Omental fat pad (tissue), 4 donors: ENCODE data around the gene CCL3. TPM values are rescaled to one million over a fixed set of nuclear protein-coding genes. Genes with fewer than 3 reads are reported as not detected.
"Not testable (repeated sequence)": the region's sequence is repeated elsewhere in the genome, so short reads cannot be mapped to it uniquely, and the experiment has no call there.

Source experiments
- ATAC-seq: fragments of 150-250 bp; one replicate; pipeline ENCODE4 v1.9.1; 2016; ENCODE audit warnings: mild to moderate bottlenecking, moderate library complexity; ENCODE audit not compliant: low FRiP score
- DNase-seq: peaks from one replicate; pipeline ENCODE4 v3.0.0-alpha.2; 2019; ENCODE audit warnings: low spot score
- total RNA-seq, 4 donors: library from RNA; depleted of rRNA; stranded (reverse); fragments of >200 nt; gene quantifications; one replicate each; pipeline ENCODE4 v1.1.0, GENCODE V29; 2016
- TF ChIP-seq, protein P1 (sequence below), 3 donors: fragments of 450-650 bp; IDR thresholded peaks; one replicate each; pipeline ENCODE4 v1.5.1; 2016 to 2017; ENCODE audit warnings: antibody characterized with exemption in 3 of 3, mild to moderate bottlenecking in 3 of 3, moderate library complexity in 2 of 3

CCL3 gene
- total RNA-seq, 4 donors from 2014 or later: 4.1 to 12.1 (median 8.0) TPM

DNA sequence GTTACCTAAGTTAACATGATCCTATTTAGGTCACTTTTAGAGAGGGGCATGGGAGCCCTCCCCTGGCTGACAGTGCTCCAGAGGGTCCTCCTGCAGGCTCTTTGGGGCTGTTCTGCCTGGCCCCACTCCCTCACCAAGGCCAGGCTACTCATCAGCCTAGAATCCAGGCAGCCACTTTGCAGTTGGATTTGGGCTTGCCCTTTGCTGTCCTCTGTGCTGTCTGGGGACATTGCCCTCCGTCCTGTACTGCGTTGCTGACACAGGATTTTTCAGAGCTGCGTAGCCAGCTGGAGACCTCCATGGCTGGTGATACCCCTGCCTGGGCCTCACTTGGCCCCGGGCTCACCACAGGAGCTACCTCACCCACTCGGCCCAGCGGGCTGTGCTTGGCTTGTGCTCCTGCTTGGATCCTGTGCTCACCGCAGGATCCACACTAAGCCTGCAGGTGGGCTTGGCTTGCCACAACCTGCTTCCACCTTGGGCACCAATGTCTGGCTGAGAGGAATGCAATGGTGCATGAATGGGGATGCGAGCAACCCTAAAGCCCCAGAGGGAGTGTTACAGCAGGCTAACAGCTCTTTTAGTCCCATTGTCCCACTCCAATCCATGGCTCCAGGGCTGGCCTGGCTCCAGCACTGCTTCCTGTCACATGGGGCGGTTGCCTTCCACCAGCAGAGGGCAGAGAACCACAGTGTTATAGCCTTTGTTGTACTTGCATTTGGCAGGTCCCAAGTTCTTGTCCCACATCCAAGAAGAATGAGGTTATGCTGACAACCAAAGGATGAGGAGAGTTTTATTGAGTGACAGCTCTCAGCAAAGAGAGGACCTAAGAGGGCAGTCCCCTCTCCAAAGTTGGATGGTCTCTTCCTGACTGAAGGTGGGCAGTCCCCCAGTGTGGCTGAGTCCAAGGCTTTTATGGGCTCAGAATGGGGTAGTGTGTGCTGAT, 35.2 kb upstream of the CCL3 start:
- DNase-seq (no peak), ATAC-seq (no peak)
- TF ChIP-seq, protein P1, sequence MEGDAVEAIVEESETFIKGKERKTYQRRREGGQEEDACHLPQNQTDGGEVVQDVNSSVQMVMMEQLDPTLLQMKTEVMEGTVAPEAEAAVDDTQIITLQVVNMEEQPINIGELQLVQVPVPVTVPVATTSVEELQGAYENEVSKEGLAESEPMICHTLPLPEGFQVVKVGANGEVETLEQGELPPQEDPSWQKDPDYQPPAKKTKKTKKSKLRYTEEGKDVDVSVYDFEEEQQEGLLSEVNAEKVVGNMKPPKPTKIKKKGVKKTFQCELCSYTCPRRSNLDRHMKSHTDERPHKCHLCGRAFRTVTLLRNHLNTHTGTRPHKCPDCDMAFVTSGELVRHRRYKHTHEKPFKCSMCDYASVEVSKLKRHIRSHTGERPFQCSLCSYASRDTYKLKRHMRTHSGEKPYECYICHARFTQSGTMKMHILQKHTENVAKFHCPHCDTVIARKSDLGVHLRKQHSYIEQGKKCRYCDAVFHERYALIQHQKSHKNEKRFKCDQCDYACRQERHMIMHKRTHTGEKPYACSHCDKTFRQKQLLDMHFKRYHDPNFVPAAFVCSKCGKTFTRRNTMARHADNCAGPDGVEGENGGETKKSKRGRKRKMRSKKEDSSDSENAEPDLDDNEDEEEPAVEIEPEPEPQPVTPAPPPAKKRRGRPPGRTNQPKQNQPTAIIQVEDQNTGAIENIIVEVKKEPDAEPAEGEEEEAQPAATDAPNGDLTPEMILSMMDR (IDR thresholded peaks at IDR 0.05): no peak

- no peak for ATAC-seq
- TF ChIP-seq, protein P1 (IDR thresholded peaks at IDR 0.05): no peak
- no peak for DNase-seq
These were observed 33.5 kb upstream of the CCL3 start for GRCh38 chr17:36123431-36123830.

DNA sequence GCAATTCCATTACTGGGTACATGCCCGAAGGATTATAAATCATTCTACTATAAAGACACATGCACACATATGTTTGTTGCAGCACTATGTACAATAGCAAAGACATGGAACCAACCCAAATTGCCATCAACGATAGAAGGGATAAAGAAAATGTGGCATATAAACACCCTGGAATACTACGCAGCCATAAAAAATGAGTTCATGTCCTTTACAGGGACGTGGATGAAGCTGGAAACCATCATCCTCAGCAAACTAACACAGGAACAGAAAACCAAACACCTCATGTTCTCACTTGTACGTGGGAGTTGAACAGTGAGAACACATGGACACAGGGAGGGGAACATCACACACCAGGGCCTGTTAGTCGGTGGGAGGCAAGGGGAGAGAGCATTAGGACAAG, 31.2 kb upstream of the CCL3 start:
- DNase-seq, ATAC-seq: not testable (repeated sequence)

- ATAC-seq (no peak), DNase-seq (no peak)
These were observed 30.3 kb upstream of the CCL3 start for GRCh38 chr17:36120221-36120620.

GRCh38 chr17:36118477-36119353, 28.8 kb upstream of the CCL3 start:
- DNase-seq (no peak), ATAC-seq (no peak)
- TF ChIP-seq, protein P1 (IDR thresholded peaks at IDR 0.05): no peak

More at GRCh38 chr17:36120221-36120620, 30.3 kb upstream of the CCL3 start:
- TF ChIP-seq, protein P1 (IDR thresholded peaks at IDR 0.05): no peak

DNA sequence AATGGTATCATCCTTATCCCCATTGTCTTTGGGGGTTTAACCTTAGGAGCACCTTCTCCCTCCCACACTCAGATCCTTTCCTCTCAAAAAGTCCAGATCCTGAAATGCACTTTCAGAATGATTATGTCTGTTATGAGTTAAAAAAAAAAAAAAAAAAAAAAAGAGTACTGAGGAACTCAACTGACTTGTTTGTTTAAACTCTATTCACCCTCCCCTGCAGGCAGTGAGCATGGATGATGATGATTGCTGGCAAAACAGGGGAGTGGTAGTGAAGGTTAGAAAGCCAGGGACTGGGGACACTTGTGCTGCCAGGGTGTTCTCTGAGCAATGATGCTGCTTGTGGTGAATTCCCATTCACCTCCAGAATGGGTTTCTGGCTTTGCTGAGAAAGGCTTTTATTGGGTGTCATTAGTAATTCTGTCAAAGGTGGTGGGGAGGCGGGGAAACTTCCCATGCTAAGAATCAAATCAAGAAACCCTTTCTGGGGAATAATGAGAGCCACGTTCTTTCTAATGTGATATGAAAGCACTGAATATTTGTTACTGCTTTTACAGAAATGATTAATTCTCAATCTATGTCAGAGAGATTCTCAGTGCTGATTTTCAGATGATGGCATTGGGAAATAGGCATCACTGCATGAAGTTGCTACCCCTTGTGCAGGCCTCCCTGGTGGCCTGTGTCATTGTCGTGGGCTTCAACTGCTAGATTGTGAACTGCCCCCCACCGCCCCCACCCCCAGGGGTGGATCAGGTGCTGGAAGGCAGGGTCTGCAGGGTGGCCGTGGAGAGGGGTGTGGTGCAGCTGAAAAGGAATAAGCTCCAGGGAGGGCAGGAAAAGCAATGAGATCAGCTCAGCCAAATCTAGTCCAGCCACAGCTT, 27.8 kb upstream of the CCL3 start:
- TF ChIP-seq, protein P1 (IDR thresholded peaks at IDR 0.05): no peak
- DNase-seq: no peak
- no peak for ATAC-seq

DNA sequence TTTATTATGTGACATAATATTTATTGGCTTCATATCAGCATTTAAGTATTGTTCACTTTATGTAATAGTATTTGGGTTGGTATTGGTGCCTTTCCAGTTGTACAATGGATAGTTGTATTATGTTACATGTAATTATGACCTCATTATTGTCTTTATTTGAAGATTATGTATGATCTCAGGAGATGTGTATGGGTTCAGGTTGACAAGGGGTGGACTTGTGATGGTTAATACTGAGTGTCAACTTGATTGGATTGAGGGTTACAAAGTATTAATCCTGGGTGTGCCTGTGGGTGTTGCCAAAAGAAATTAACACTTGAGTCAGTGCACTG, 25.7 kb upstream of the CCL3 start:
- DNase-seq, ATAC-seq: not testable (repeated sequence)

GRCh38 chr17:36114971-36115648, 25.2 kb upstream of the CCL3 start:
- not testable (repeated sequence) for ATAC-seq, DNase-seq

DNA sequence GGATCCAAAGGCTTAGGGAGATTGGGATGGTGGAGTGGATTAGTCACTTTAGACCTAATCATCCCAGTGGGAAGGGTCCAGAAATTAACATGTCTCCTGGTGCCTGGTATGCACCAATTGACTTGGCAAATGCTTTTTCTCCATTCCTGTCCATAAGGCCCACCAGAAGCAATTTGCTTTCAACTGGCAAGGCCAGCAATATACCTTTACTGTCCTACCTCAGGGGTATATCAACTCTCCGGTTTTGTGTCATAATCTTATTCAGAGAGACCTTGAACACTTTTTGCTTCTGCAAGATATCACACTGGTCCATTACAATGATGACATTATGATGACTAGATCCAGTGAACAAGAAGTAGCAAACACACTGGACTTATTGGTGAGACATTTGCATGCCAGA, 23.2 kb upstream of the CCL3 start:
- ATAC-seq, DNase-seq: not testable (repeated sequence)
